GM12878 (cell line): ENCODE measurements around the gene NES. TPM values are rescaled to one million over a fixed set of nuclear protein-coding genes. Genes with fewer than 3 reads are reported as not detected.

Experiments
- ATAC-seq: fragments of 200-7000 bp; cut with Tn5 transposase; 3 replicates; pipeline ENCODE4 v1.9.1; 2020; ENCODE audit warnings: mild to moderate bottlenecking, moderate library complexity
- BruUV-seq: library from RNA; stranded (reverse); fragments of 400-500 nt; replicated peaks from 2 replicates; lab custom pipeline; 2021; lab: Mats Ljungman, UMichigan
- CTCF ChIA-PET: fragments of 300-600 bp; sonication (Branson Sonifier 250); formaldehyde crosslinking; extraction: SDS; loops from one replicate; lab custom pipeline; 2021; ENCODE audit warnings: inconsistent platforms; lab: Yijun Ruan, JAX
- POLR2A ChIA-PET: fragments of 350-600 bp; formaldehyde crosslinking; extraction: SDS; loops from one replicate; lab custom pipeline; 2021; ENCODE audit warnings: inconsistent platforms; lab: Charles Lee
- RAD21 ChIA-PET: fragments of 300-600 bp; sonication (Branson Sonifier 250); formaldehyde crosslinking; loops from one replicate; lab custom pipeline; 2023; ENCODE audit warnings: antibody characterized with exemption; ENCODE audit not compliant: unreplicated experiment; lab: Charles Lee
- SMC1A ChIA-PET: fragments of 300-600 bp; sonication (Branson Sonifier 250); formaldehyde crosslinking; loops from one replicate; lab custom pipeline; 2023; ENCODE audit not compliant: unreplicated experiment, uncharacterized antibody; lab: Charles Lee
- DNase-seq: peaks from one replicate; pipeline ENCODE4 v3.0.0-alpha.2; 2011; ENCODE audit warnings: low read depth, low spot score
- FAIRE-seq: peaks from 3 replicates; lab custom pipeline; 2011; peaks lifted over from hg19 to GRCh38; lab: Jason Lieb, UNC
- H2AFZ ChIP-seq: 2 replicates; pipeline ENCODE4 v1.6.0; 2011; ENCODE audit warnings: low read depth, low read length, control low read depth; ENCODE audit not compliant: control insufficient read depth
- H3K27ac ChIP-seq: 2 replicates; pipeline ENCODE4 v1.5.1; 2011; ENCODE audit warnings: control low read depth; ENCODE audit not compliant: control insufficient read depth, insufficient read depth
- H3K27me3 ChIP-seq, 2 experiments: replicated peaks in 1 of 2; 2 replicates each; pipeline versions ENCODE4 v1.6.0 to v1.6.1; 2011; ENCODE audit warnings: low read length in 1 of 2; ENCODE audit not compliant: control insufficient read depth in 2 of 2, insufficient read depth in 2 of 2
- H3K36me3 ChIP-seq, 2 experiments: 2 replicates each; pipeline ENCODE4 v1.5.1; 2011; ENCODE audit warnings: low read length in 1 of 2; ENCODE audit not compliant: control insufficient read depth in 2 of 2, insufficient read depth in 2 of 2
- H3K4me1 ChIP-seq: 2 replicates; pipeline ENCODE4 v1.6.1; 2011; ENCODE audit warnings: mild to moderate bottlenecking, low read length, moderate library complexity, mixed read lengths; ENCODE audit not compliant: control insufficient read depth, insufficient read depth
- H3K4me2 ChIP-seq: 2 replicates; pipeline ENCODE4 v1.6.0; 2011; ENCODE audit warnings: control low read depth; ENCODE audit not compliant: control insufficient read depth, insufficient read depth
- H3K4me3 ChIP-seq: fragments of 200-600 bp; sonication (generic); 2 replicates; pipeline ENCODE4 v1.5.1; 2016
- H3K79me2 ChIP-seq: 2 replicates; pipeline ENCODE4 v1.6.0; 2011; ENCODE audit warnings: low read length; ENCODE audit not compliant: control insufficient read depth, insufficient read depth
- H3K9ac ChIP-seq: 2 replicates; pipeline ENCODE4 v1.8.0; 2011; ENCODE audit warnings: low read length, control low read depth, mixed read lengths; ENCODE audit not compliant: control insufficient read depth, insufficient read depth
- H3K9me3 ChIP-seq: replicated peaks from 3 replicates; pipeline ENCODE4 v1.5.1; 2011; ENCODE audit warnings: mild to moderate bottlenecking, low read length; ENCODE audit not compliant: control insufficient read depth, insufficient read depth
- H4K20me1 ChIP-seq: 2 replicates; pipeline ENCODE4 v1.6.0; 2011; ENCODE audit not compliant: control insufficient read depth, insufficient read depth
- BACH1 ChIP-seq: fragments of 450-650 bp; IDR thresholded peaks from 2 replicates; pipeline ENCODE4 v1.6.1; 2017; ENCODE audit warnings: mild to moderate bottlenecking, borderline replicate concordance
- BHLHE40 ChIP-seq, 2 experiments: fragments of 450-650 bp in 1 of 2; IDR thresholded peaks; 2 replicates each; pipeline ENCODE4 v1.6.1; 2011 to 2017; ENCODE audit warnings: low read depth in 2 of 2, borderline replicate concordance in 1 of 2, improper control_type of control experiment in 1 of 2, low read length in 1 of 2, mild to moderate bottlenecking in 1 of 2
- CTCF ChIP-seq, 3 experiments: IDR thresholded peaks in 2 of 3; conservative IDR thresholded peaks in 1 of 3; 2 replicates each; pipeline ENCODE4 v1.5.1; 2011; ENCODE audit warnings: low read depth in 3 of 3, low read length in 3 of 3, mild to moderate bottlenecking in 3 of 3, control low read depth in 2 of 3, moderate library complexity in 2 of 3, inconsistent platforms in 1 of 3, mixed read lengths in 1 of 3; ENCODE audit not compliant: control insufficient read depth in 2 of 3, insufficient read depth in 1 of 3; ENCODE audit errors: extremely low read depth in 1 of 3
- EZH2 ChIP-seq: IDR thresholded peaks from 2 replicates; pipeline ENCODE4 v1.6.1; 2012; ENCODE audit warnings: low read depth, mild to moderate bottlenecking, control low read depth, inconsistent platforms, low read length, borderline replicate concordance; ENCODE audit not compliant: control insufficient read depth
- HDAC6 ChIP-seq: fragments of 200-600 bp; sonication (generic); IDR thresholded peaks from one replicate; pipeline ENCODE4 v1.8.0; 2017; ENCODE audit warnings: antibody characterized with exemption; ENCODE audit not compliant: unreplicated experiment
- IKZF1 ChIP-seq: fragments of 450-650 bp; conservative IDR thresholded peaks from 2 replicates; pipeline ENCODE4 v1.6.1; 2017; ENCODE audit warnings: antibody characterized with exemption, mild to moderate bottlenecking
- NR2F1 ChIP-seq: fragments of 450-650 bp; conservative IDR thresholded peaks from 2 replicates; pipeline ENCODE4 v1.6.1; 2017; ENCODE audit warnings: mild to moderate bottlenecking
- POLR2A ChIP-seq: IDR thresholded peaks from 2 replicates; pipeline ENCODE4 v1.6.1; 2011; ENCODE audit warnings: low read depth, mild to moderate bottlenecking, low read length
- RAD21 ChIP-seq: IDR thresholded peaks from 2 replicates; pipeline ENCODE4 v1.6.1; 2011; ENCODE audit warnings: mild to moderate bottlenecking, low read depth, low read length, moderate library complexity; ENCODE audit not compliant: insufficient read depth
- SMARCA5 ChIP-seq: fragments of 450-650 bp; IDR thresholded peaks from 2 replicates; pipeline ENCODE4 v1.6.1; 2017; ENCODE audit warnings: mild to moderate bottlenecking
- SMC3 ChIP-seq: IDR thresholded peaks from 2 replicates; pipeline ENCODE4 v1.6.1; 2011; ENCODE audit warnings: low read length, improper control_type of control experiment, borderline replicate concordance
- YY1 ChIP-seq: IDR thresholded peaks from 2 replicates; pipeline ENCODE4 v1.6.1; 2011; ENCODE audit warnings: low read depth, mild to moderate bottlenecking, low read length
- ZNF687 ChIP-seq: fragments of 450-650 bp; IDR thresholded peaks from 2 replicates; pipeline ENCODE4 v1.6.1; 2017; ENCODE audit warnings: mild to moderate bottlenecking, moderate library complexity
- WGBS: methylation state at CpG from one replicate; pipeline ENCODE4 v1.1.6; 2016; ENCODE audit warnings: low lambda C conversion rate; ENCODE audit not compliant: insufficient replicate concordance, insufficient coverage; ENCODE audit errors: missing lambda C conversion rate; 5-methylcytosine and 5-hydroxymethylcytosine counted together
- in situ Hi-C: fragments of 300-500 bp; cut with MboI; formaldehyde crosslinking; loops from 9 replicates; pipeline ENCODE4 v1.14.3; 2018; ENCODE audit warnings: mixed read lengths
- intact Hi-C: fragments of 100-400 bp; cut with micrococcal nuclease; formaldehyde crosslinking; loops from one replicate; pipeline ENCODE4 v1.14.2; 2022; ENCODE audit not compliant: unreplicated experiment
- polyA plus RNA-seq, 11 experiments: library from polyadenylated mRNA; depleted of rRNA in 4 of 11; unstranded in 6 of 11; stranded (reverse) in 5 of 11; fragments of >200 nt; fragmentation: Nextera tagmentation in 4 of 11; fragmentation: Illumina TruSeq in 1 of 11; extraction: Ambion mirVana in 4 of 11; extraction: Trizol in 1 of 11; gene quantifications; 1 replicate in 1 of 11; 2 replicates in 10 of 11; pipeline versions ENCODE4 v1.2.1 to v1.2.3, GENCODE V29; 2011 to 2016; ENCODE audit warnings: inconsistent platforms in 2 of 11, missing spikeins in 2 of 11, low read depth in 1 of 11
- total RNA-seq, 4 experiments: library from RNA; depleted of rRNA in 3 of 4; stranded (reverse); fragments of >200 nt in 3 of 4; fragmentation: Illumina TruSeq in 1 of 4; extraction: Trizol in 1 of 4; gene quantifications; 2 replicates each; pipeline versions ENCODE4 v1.2.1 to v1.2.3, GENCODE V29; 2013 to 2021

Gene NES
- total and polyA plus RNA-seq, 10 of the 15 experiments (the other 5 are each of a cell fraction or from before 2014, with no cell fraction given), result under 0.01 to 0.15 (median 0.02) TPM; not detected in 4

- Histone ChIP-seq H3K9me3 (no peaks in the 10 kb centered on the region), H3K79me2 (no peaks in the 10 kb centered on the region), H3K27ac (no peak overlapping the region), H3K4me1 (no peaks in the 10 kb centered on the region), H3K36me3 (no peaks in the 10 kb centered on the region), H3K4me3 (no peak overlapping the region), H3K27me3 (peaks cover 10 to 20% of the 10 kb centered on the region in 2 experiments), H3K4me2 (no peak overlapping the region), H4K20me1 (no peaks in the 10 kb centered on the region), H3K9ac (no peak overlapping the region), H2AFZ (no peak overlapping the region)
- intact Hi-C loops (loop anchor here (1.0 to 10.0 kb wide), 2 partner anchors 53 to 99 kb away; partner anchors contain the start of genes ISG20L2 and METTL25B), in situ Hi-C loops (no loop called here)
- RAD21 ChIA-PET, result no interaction called here
- CTCF ChIA-PET, result interaction anchor here (0.5 to 9.2 kb wide), 11 partner anchors 18 to 399 kb away, joined by 3 to 208 read pairs (median 13); partner anchors contain the start of genes BCAN and NES
- TF ChIP-seq BHLHE40 (IDR thresholded peaks at IDR 0.05; ENCODE audit: borderline replicate concordance in 1 of 2, low read depth in 2 of 2, low read length in 1 of 2) (peak in 1 of 2 experiments; percentile 11; a peak in 1 of 4 replicates), ZNF687 (no peak), POLR2A (no peak), BACH1 (peak; percentile 53; the same call in 1 of the 2 replicates), RAD21 (peak; percentile 64), CTCF (IDR thresholded peaks at IDR 0.05 in 2 of 3, conservative IDR thresholded peaks at IDR 0.05 in 1 of 3; ENCODE audit: control insufficient read depth in 2 of 3, extremely low read depth in 1 of 3, insufficient read depth in 1 of 3, low read depth in 3 of 3, low read length in 3 of 3) (peak; percentile 75 to 93 (median 80)), YY1 (peak; percentile 50; the same call in 1 of the 2 replicates), SMC3 (peak; percentile 57; the same call in 1 of the 2 replicates), HDAC6 (no peak), SMARCA5 (0 out of 2 replicates have a peak, but pooled peaks have one; percentile 32), EZH2 (peak; percentile 91; the same call in 1 of the 2 replicates), NR2F1 (no peak), IKZF1 (peak; percentile 28; the same call in 1 of the 2 replicates)
- no peak for DNase-seq
- SMC1A ChIA-PET, result interaction anchor here (0.6 to 3.0 kb wide), 6 partner anchors 35 to 100 kb away, joined by 3 to 18 read pairs (median 3); no protein-coding TSS in a partner anchor
- no TSS peak for BruUV-seq
- ATAC-seq, result peak; percentile 78
- no peak for FAIRE-seq
- 9% methylated on average over 36 of the region's 45 CpGs for WGBS
- POLR2A ChIA-PET, result interaction anchor here (0.6 kb wide), 1 partner anchor 667 kb away, joined by 3 read pairs; no protein-coding TSS in a partner anchor
These were observed 51.6 kb downstream of the NES start for GRCh38 chr1:156625436-156626078.
